GM23248 (cell line): ENCODE data around the gene KIF17. TPM values are rescaled to one million over a fixed set of nuclear protein-coding genes. Genes with fewer than 3 reads are reported as not detected.

Experiments used
- DNase-seq: peaks from one replicate; pipeline ENCODE4 v3.0.0-alpha.2; 2015
- H2AFZ ChIP-seq: fragments of 200-600 bp; sonication (generic); 2 replicates; pipeline ENCODE4 v1.6.1; 2016; ENCODE audit warnings: antibody characterized with exemption
- H3F3A ChIP-seq: fragments of 200-600 bp; sonication (generic); 2 replicates; pipeline ENCODE4 v1.6.1; 2016; ENCODE audit warnings: mild to moderate bottlenecking, antibody characterized with exemption, mixed run types; ENCODE audit not compliant: insufficient read depth
- H3K27ac ChIP-seq: fragments of 200-600 bp; sonication (generic); 2 replicates; pipeline ENCODE4 v1.5.1; 2016; ENCODE audit warnings: mild to moderate bottlenecking
- H3K27me3 ChIP-seq: fragments of 200-600 bp; sonication (generic); replicated peaks from 2 replicates; pipeline ENCODE4 v1.6.1; 2016; ENCODE audit warnings: mild to moderate bottlenecking; ENCODE audit not compliant: insufficient read depth
- H3K36me3 ChIP-seq: fragments of 200-600 bp; sonication (generic); 2 replicates; pipeline ENCODE4 v1.6.1; 2016; ENCODE audit warnings: low read depth, mild to moderate bottlenecking
- H3K4me1 ChIP-seq: fragments of 200-600 bp; sonication (generic); 2 replicates; pipeline ENCODE4 v1.6.1; 2016; ENCODE audit warnings: mild to moderate bottlenecking; ENCODE audit not compliant: insufficient read depth
- H3K4me2 ChIP-seq: fragments of 200-600 bp; sonication (generic); one replicate; pipeline ENCODE4 v1.6.1; 2016; ENCODE audit warnings: mild to moderate bottlenecking; ENCODE audit not compliant: unreplicated experiment
- H3K4me3 ChIP-seq: fragments of 200-600 bp; sonication (generic); 2 replicates; pipeline ENCODE4 v1.5.1; 2016; ENCODE audit warnings: mild to moderate bottlenecking
- H3K79me2 ChIP-seq: fragments of 200-600 bp; sonication (generic); 2 replicates; pipeline ENCODE4 v1.6.1; 2016; ENCODE audit warnings: mild to moderate bottlenecking; ENCODE audit not compliant: insufficient read depth
- H3K9ac ChIP-seq: fragments of 200-600 bp; sonication (generic); 2 replicates; pipeline ENCODE4 v1.6.1; 2016; ENCODE audit warnings: mild to moderate bottlenecking
- H3K9me2 ChIP-seq: fragments of 200-600 bp; sonication (generic); 2 replicates; pipeline ENCODE4 v1.6.1; 2016; ENCODE audit warnings: mixed run types, mild to moderate bottlenecking, moderate library complexity; ENCODE audit not compliant: insufficient read depth
- H3K9me3 ChIP-seq: fragments of 200-600 bp; sonication (generic); one replicate; pipeline ENCODE4 v1.6.1; 2017; ENCODE audit warnings: low read depth
- H4K20me1 ChIP-seq: fragments of 200-600 bp; sonication (generic); 2 replicates; pipeline ENCODE4 v1.6.0; 2016; ENCODE audit not compliant: insufficient read depth
- EZH2 ChIP-seq: fragments of 200-600 bp; sonication (generic); IDR thresholded peaks from 2 replicates; pipeline ENCODE4 v1.6.1; 2018; ENCODE audit warnings: antibody characterized with exemption, mild to moderate bottlenecking; ENCODE audit not compliant: insufficient read depth, poor library complexity, severe bottlenecking
- EZH2phosphoT487 ChIP-seq: fragments of 200-600 bp; sonication (generic); IDR thresholded peaks from 2 replicates; pipeline ENCODE4 v1.6.1; 2018; ENCODE audit warnings: antibody characterized with exemption, moderate library complexity, mild to moderate bottlenecking, low read depth; ENCODE audit not compliant: insufficient read depth
- WGBS, 2 experiments: methylation state at CpG; one replicate each; pipeline ENCODE4 v1.1.6; 2015 to 2017; ENCODE audit warnings: low lambda C conversion rate in 2 of 2, low coverage in 1 of 2; ENCODE audit errors: missing lambda C conversion rate in 2 of 2; 5-methylcytosine and 5-hydroxymethylcytosine counted together
- in situ Hi-C: fragments of 300-500 bp; cut with MboI; formaldehyde crosslinking; loops from 2 replicates; pipeline ENCODE4 v1.15.0; 2020
- polyA plus RNA-seq: library from polyadenylated mRNA; unstranded; fragments of >200 nt; fragmentation: Nextera tagmentation; extraction: Ambion mirVana; gene quantifications from 2 replicates; pipeline ENCODE4 v1.2.1, GENCODE V29; 2016
- total RNA-seq: library from RNA; depleted of rRNA; stranded (reverse); fragments of >200 nt; shearing (Covaris generic); gene quantifications from 2 replicates; pipeline ENCODE4 v1.2.3, GENCODE V29; 2014

Gene KIF17
- total and polyA plus RNA-seq, 2 experiments from 2014 or later = 0.11 to 0.31 TPM

DNA sequence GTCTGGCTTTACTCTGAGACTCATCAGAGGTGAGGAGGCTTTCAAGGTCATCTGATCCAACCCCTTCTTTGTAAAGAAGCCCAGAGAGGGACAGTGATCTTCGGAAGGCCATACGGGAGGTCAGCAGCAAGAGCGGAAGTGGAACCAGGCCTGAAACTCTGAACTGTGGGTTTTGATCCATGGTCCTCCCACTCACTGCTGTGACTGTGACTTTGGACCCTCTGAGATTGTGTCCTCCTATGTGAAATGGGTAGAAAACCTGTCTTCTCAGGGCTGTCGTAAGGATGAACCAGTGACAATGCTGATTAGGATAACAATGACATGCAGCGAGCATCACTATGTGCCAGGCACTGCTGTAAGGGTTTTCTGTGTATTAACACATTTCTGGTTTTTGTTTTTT lies 46.9 kb downstream of the KIF17 start:
- H4K20me1 ChIP-seq = no peaks in the 10 kb centered on the region
- H3K79me2 ChIP-seq = no peaks in the 10 kb centered on the region
- no peaks in the 10 kb centered on the region for H3K4me1 ChIP-seq
- H3K9me2 ChIP-seq = no peaks in the 10 kb centered on the region
- H3K9me3 ChIP-seq = no peaks in the 10 kb centered on the region
- no peaks in the 10 kb centered on the region for H3F3A ChIP-seq
- no peak overlapping the region for H3K4me2 ChIP-seq
- no peak overlapping the region for H2AFZ ChIP-seq
- H3K27me3 ChIP-seq = no peaks in the 10 kb centered on the region
- 89 to 95% methylated on average over 5 of the region's 5 CpGs for WGBS, 2 experiments
- TF ChIP-seq EZH2 (no peak), EZH2phosphoT487 (no peak)
- no peak overlapping the region for H3K4me3 ChIP-seq
- H3K27ac ChIP-seq = no peak overlapping the region
- H3K36me3 ChIP-seq = no peaks in the 10 kb centered on the region
- H3K9ac ChIP-seq = no peak overlapping the region
- in situ Hi-C loops = no loop called here
- no peak for DNase-seq

GRCh38 chr1:20668581-20668980 lies 49.2 kb downstream of the KIF17 start:
- no peaks in the 10 kb centered on the region for H3K4me1 ChIP-seq
- 0 out of 2 replicates have a peak overlapping the region, but pooled peaks have one; percentile 29 for H2AFZ ChIP-seq
- no peaks in the 10 kb centered on the region for H3F3A ChIP-seq
- no peak overlapping the region for H3K9ac ChIP-seq
- H3K27me3 ChIP-seq = no peaks in the 10 kb centered on the region
- H3K4me2 ChIP-seq = no peak overlapping the region
- H3K4me3 ChIP-seq = no peak overlapping the region
- TF ChIP-seq EZH2 (no peak), EZH2phosphoT487 (no peak)
- no peak for DNase-seq
- 82 to 83% methylated on average over 1 of the region's 1 CpG for WGBS, 2 experiments
- H3K27ac ChIP-seq = no peak overlapping the region
- no peaks in the 10 kb centered on the region for H4K20me1 ChIP-seq
- no peaks in the 10 kb centered on the region for H3K9me3 ChIP-seq
- no peaks in the 10 kb centered on the region for H3K36me3 ChIP-seq
- H3K9me2 ChIP-seq = no peaks in the 10 kb centered on the region
- in situ Hi-C loops = no loop called here
- H3K79me2 ChIP-seq = no peaks in the 10 kb centered on the region

- Histone ChIP-seq H3K4me2 (no peak overlapping the region), H4K20me1 (no peaks in the 10 kb centered on the region), H3K4me1 (no peaks in the 10 kb centered on the region), H3K79me2 (no peaks in the 10 kb centered on the region), H3K4me3 (no peak overlapping the region), H3F3A (no peaks in the 10 kb centered on the region), H3K27ac (no peak overlapping the region), H3K9me2 (no peaks in the 10 kb centered on the region), H3K9me3 (no peaks in the 10 kb centered on the region), H3K9ac (no peak overlapping the region), H3K27me3 (no peaks in the 10 kb centered on the region), H3K36me3 (no peaks in the 10 kb centered on the region), H2AFZ (peak overlapping the region; percentile 26; the same call in 1 of the 2 replicates)
- peak; percentile 20 for DNase-seq
- in situ Hi-C loops = no loop called here
- TF ChIP-seq EZH2 (no peak), EZH2phosphoT487 (no peak)
- WGBS, 2 experiments = 92 to 100% methylated on average over 1 of the region's 1 CpG
Observed at GRCh38 chr1:20666804-20667203, 51.0 kb downstream of the KIF17 start.

- in situ Hi-C loops = no loop called here
- TF ChIP-seq EZH2phosphoT487 (no peak), EZH2 (no peak)
- Histone ChIP-seq H3K4me1 (no peaks in the 10 kb centered on the region), H3K4me2 (no peak overlapping the region), H3K4me3 (no peak overlapping the region), H3K27me3 (no peaks in the 10 kb centered on the region), H3K79me2 (peaks cover 1% of the 10 kb centered on the region), H3F3A (no peaks in the 10 kb centered on the region), H3K9ac (no peak overlapping the region), H4K20me1 (no peaks in the 10 kb centered on the region), H3K36me3 (no peaks in the 10 kb centered on the region), H3K9me3 (no peaks in the 10 kb centered on the region), H3K9me2 (no peaks in the 10 kb centered on the region), H3K27ac (no peak overlapping the region), H2AFZ (no peak overlapping the region)
- no peak for DNase-seq
- 67 to 73% methylated on average over 14 to 15 of the region's 16 CpGs for WGBS, 2 experiments
Observed at GRCh38 chr1:20666146-20666545, 51.7 kb downstream of the KIF17 start.

- Histone ChIP-seq H3K27ac (no peak overlapping the region), H3K36me3 (no peaks in the 10 kb centered on the region), H2AFZ (no peak overlapping the region), H3K9ac (no peak overlapping the region), H3K27me3 (no peaks in the 10 kb centered on the region), H3K79me2 (peaks cover 6% of the 10 kb centered on the region), H3K9me3 (no peaks in the 10 kb centered on the region), H3K4me2 (no peak overlapping the region), H3K4me1 (no peaks in the 10 kb centered on the region), H3F3A (no peaks in the 10 kb centered on the region), H3K9me2 (no peaks in the 10 kb centered on the region), H3K4me3 (no peak overlapping the region), H4K20me1 (no peaks in the 10 kb centered on the region)
- no peak for TF ChIP-seq EZH2phosphoT487
- no peak for DNase-seq
- WGBS, 2 experiments = 87 to 88% methylated on average over 12 of the region's 12 CpGs
- in situ Hi-C loops = no loop called here
Observed at GRCh38 chr1:20665726-20666125, 52.1 kb downstream of the KIF17 start.
